ENCODE measurements around the gene NFATC4. TPM values are rescaled to one million over a fixed set of nuclear protein-coding genes. Genes with fewer than 3 reads are reported as not detected.

The NFATC4 gene
- polyA plus RNA-seq, 3 donors = not detected

- TF ChIP-seq CTCF (IDR thresholded peaks at IDR 0.05) = no peak
- no peak for DNase-seq
- Histone ChIP-seq H3K79me2 (ENCODE audit: insufficient read depth, low read length) (no peaks in the 10 kb centered on the region), H3K4me1 (ENCODE audit: control insufficient read depth in 1 of 2, insufficient read depth in 2 of 2, low read length in 2 of 2) (peaks cover 35 to 43% of the 10 kb centered on the region in 2 donors), H4K20me1 (ENCODE audit: insufficient read depth, low read length) (no peaks in the 10 kb centered on the region), H3K27me3 (ENCODE audit: control insufficient read depth in 2 of 2, insufficient read depth in 2 of 2, low read length in 2 of 2) (peaks cover 0 to 7% of the 10 kb centered on the region in 2 donors), H3K9ac (ENCODE audit: insufficient read depth, low read length, poor library complexity, severe bottlenecking) (no peak overlapping the region), H3K4me2 (replicated peaks; ENCODE audit: extremely low read depth, low read length, poor library complexity, severe bottlenecking) (no peak overlapping the region), H3K9me3 (replicated peaks in 1 of 2; ENCODE audit: control insufficient read depth in 1 of 2, insufficient read depth in 1 of 2, low read length in 2 of 2) (no peaks in the 10 kb centered on the region), H2AFZ (ENCODE audit: insufficient read depth, low read depth, low read length, poor library complexity, severe bottlenecking) (no peak overlapping the region), H3K4me3 (replicated peaks in 1 of 3; ENCODE audit: low read depth in 2 of 3, low read length in 3 of 3) (no peak overlapping the region), H3K27ac (ENCODE audit: low read depth in 1 of 2, low read length in 2 of 2) (no peak overlapping the region), H3K36me3 (replicated peaks in 1 of 2; ENCODE audit: control insufficient read depth in 1 of 2, insufficient read depth in 2 of 2, low read length in 2 of 2) (no peaks in the 10 kb centered on the region)
- Mint-ChIP-seq H3K4me3 (peak overlapping the region; percentile 25 to 66), H3K9me3 (peaks cover 0 to 2% (median 0%) of the 10 kb centered on the region in 7 donors), H3K4me1 (peaks cover 37% of the 10 kb centered on the region), H3K36me3 (peaks cover 0 to 4% of the 10 kb centered on the region in 2 donors), H3K27ac (peak overlapping the region in 1 of 7 donors; percentile 2), H3K27me3 (ENCODE audit: low read depth in 3 of 3) (peaks cover 5 to 11% (median 11%) of the 10 kb centered on the region in 3 donors)
- WGBS (ENCODE audit: insufficient coverage) = 59% methylated on average over 4 of the region's 6 CpGs
- intact Hi-C loops (cut with micrococcal nuclease) = no loop called here
Measured at GRCh38 chr14:24397639-24398292, 29.8 kb downstream of the NFATC4 start.

GRCh38 chr14:24398293-24398652 is 30.3 kb downstream of the NFATC4 start:
- intact Hi-C loops (cut with micrococcal nuclease) = no loop called here
- no peaks in the 10 kb centered on the region for H3K9me3 ChIP-seq (replicated peaks in 1 of 2; ENCODE audit: control insufficient read depth in 1 of 2, insufficient read depth in 1 of 2, low read length in 2 of 2)
- no peaks in the 10 kb centered on the region for H3K79me2 ChIP-seq (ENCODE audit: insufficient read depth, low read length)
- peaks cover 37% of the 10 kb centered on the region for H3K4me1 Mint-ChIP-seq
- H3K4me3 Mint-ChIP-seq = no peak overlapping the region
- no peak overlapping the region for H3K9ac ChIP-seq (ENCODE audit: insufficient read depth, low read length, poor library complexity, severe bottlenecking)
- peaks cover 35 to 43% of the 10 kb centered on the region in 2 donors for H3K4me1 ChIP-seq (ENCODE audit: control insufficient read depth in 1 of 2, insufficient read depth in 2 of 2, low read length in 2 of 2)
- no peak overlapping the region for H3K27ac Mint-ChIP-seq
- H3K4me2 ChIP-seq (replicated peaks; ENCODE audit: extremely low read depth, low read length, poor library complexity, severe bottlenecking) = peak overlapping the region; percentile 3
- H3K27me3 Mint-ChIP-seq (ENCODE audit: low read depth in 3 of 3) = peaks cover 5 to 14% (median 11%) of the 10 kb centered on the region in 3 donors
- H3K9me3 Mint-ChIP-seq = peaks cover 0 to 2% (median 0%) of the 10 kb centered on the region in 7 donors
- H3K27ac ChIP-seq (ENCODE audit: low read depth in 1 of 2, low read length in 2 of 2) = no peak overlapping the region
- no peak for DNase-seq
- H4K20me1 ChIP-seq (ENCODE audit: insufficient read depth, low read length) = no peaks in the 10 kb centered on the region
- peak overlapping the region; percentile 79 for H2AFZ ChIP-seq (ENCODE audit: insufficient read depth, low read depth, low read length, poor library complexity, severe bottlenecking)
- no peaks in the 10 kb centered on the region for H3K36me3 ChIP-seq (replicated peaks in 1 of 2; ENCODE audit: control insufficient read depth in 1 of 2, insufficient read depth in 2 of 2, low read length in 2 of 2)
- TF ChIP-seq CTCF (IDR thresholded peaks at IDR 0.05) = no peak
- WGBS (ENCODE audit: insufficient coverage) = 0% methylated on average over 1 of the region's 7 CpGs
- peaks cover 0 to 7% of the 10 kb centered on the region in 2 donors for H3K27me3 ChIP-seq (ENCODE audit: control insufficient read depth in 2 of 2, insufficient read depth in 2 of 2, low read length in 2 of 2)
- no peak overlapping the region for H3K4me3 ChIP-seq (replicated peaks in 1 of 3; ENCODE audit: low read depth in 2 of 3, low read length in 3 of 3)
- peaks cover 0 to 4% of the 10 kb centered on the region in 2 donors for H3K36me3 Mint-ChIP-seq

Measured in CD14-positive monocyte (primary cell).